IMR-90 (cell line): ENCODE data around the gene DLX3. TPM values are rescaled to one million over a fixed set of nuclear protein-coding genes. Genes with fewer than 3 reads are reported as not detected.

Experiments used
- ATAC-seq: fragments of 200-7000 bp; cut with Tn5 transposase; 2 replicates; pipeline ENCODE4 v1.9.1; 2020; ENCODE audit warnings: low read depth, mild to moderate bottlenecking, moderate library complexity
- BruUV-seq: library from RNA; stranded (reverse); fragments of 400-500 nt; replicated peaks from 2 replicates; lab custom pipeline; 2021; lab: Mats Ljungman, UMichigan
- CTCF ChIA-PET: fragments of 300-600 bp; formaldehyde crosslinking; extraction: SDS; loops from one replicate; lab custom pipeline; 2021; ENCODE audit warnings: antibody characterized with exemption; lab: Yijun Ruan, JAX
- POLR2A ChIA-PET: fragments of 300-600 bp; sonication (Branson Sonifier 250); formaldehyde crosslinking; loops from one replicate; lab custom pipeline; 2022; ENCODE audit warnings: antibody characterized with exemption; ENCODE audit not compliant: unreplicated experiment; lab: Charles Lee
- DNase-seq: peaks from one replicate; pipeline ENCODE4 v3.0.0; 2013
- H2AFZ ChIP-seq: replicated peaks from 2 replicates; pipeline ENCODE3; 2013; ENCODE audit warnings: low read length, mild to moderate bottlenecking; ENCODE audit not compliant: poor library complexity
- H2AK5ac ChIP-seq: 2 replicates; pipeline ENCODE4 v1.6.1; 2013; ENCODE audit warnings: low read depth, low read length, inconsistent platforms
- H2AK9ac ChIP-seq: replicated peaks from 2 replicates; pipeline ENCODE3; 2013; ENCODE audit warnings: mild to moderate bottlenecking, low read depth, low read length, moderate library complexity; ENCODE audit not compliant: poor library complexity
- H2BK120ac ChIP-seq: 2 replicates; pipeline ENCODE4 v1.6.1; 2013; ENCODE audit warnings: low read depth, low read length, inconsistent platforms
- H2BK15ac ChIP-seq: 3 replicates; pipeline ENCODE4 v1.6.1; 2013; ENCODE audit warnings: low read depth, low read length, inconsistent platforms
- H2BK20ac ChIP-seq: 2 replicates; pipeline ENCODE4 v1.6.1; 2013; ENCODE audit warnings: low read depth, mild to moderate bottlenecking, inconsistent platforms, low read length, moderate library complexity
- H2BK5ac ChIP-seq: 2 replicates; pipeline ENCODE4 v1.6.1; 2013; ENCODE audit warnings: mild to moderate bottlenecking, low read depth, low read length, inconsistent platforms; ENCODE audit not compliant: poor library complexity, severe bottlenecking
- H3K14ac ChIP-seq: replicated peaks from 2 replicates; pipeline ENCODE4 v1.6.1; 2013; ENCODE audit warnings: low read depth, low read length, inconsistent platforms
- H3K18ac ChIP-seq: 2 replicates; pipeline ENCODE4 v1.6.1; 2013; ENCODE audit warnings: low read depth, low read length, control low read depth
- H3K23ac ChIP-seq: 2 replicates; pipeline ENCODE4 v1.6.1; 2013; ENCODE audit warnings: low read depth, low read length, inconsistent platforms
- H3K27ac ChIP-seq: 2 replicates; pipeline ENCODE4 v1.5.1; 2013; ENCODE audit warnings: mild to moderate bottlenecking, control low read depth, low read length; ENCODE audit not compliant: insufficient read depth
- H3K27me3 ChIP-seq: 2 replicates; pipeline ENCODE4 v1.6.1; 2013; ENCODE audit warnings: low read length; ENCODE audit not compliant: control insufficient read depth, insufficient read depth
- H3K36me3 ChIP-seq: 2 replicates; pipeline ENCODE4 v1.6.1; 2013; ENCODE audit warnings: low read length, mixed read lengths; ENCODE audit not compliant: control insufficient read depth, insufficient read depth
- H3K4ac ChIP-seq: 2 replicates; pipeline ENCODE4 v1.6.1; 2013; ENCODE audit warnings: low read depth, low read length, inconsistent platforms
- H3K4me1 ChIP-seq: 2 replicates; pipeline ENCODE4 v1.6.1; 2013; ENCODE audit warnings: low read length, mixed read lengths; ENCODE audit not compliant: control insufficient read depth, insufficient read depth
- H3K4me2 ChIP-seq: 2 replicates; pipeline ENCODE4 v1.6.1; 2013; ENCODE audit warnings: low read depth, mild to moderate bottlenecking, control low read depth, low read length, moderate library complexity
- H3K4me3 ChIP-seq: 2 replicates; pipeline ENCODE4 v1.5.1; 2013; ENCODE audit warnings: low read depth, mild to moderate bottlenecking, control low read depth, low read length, moderate library complexity; ENCODE audit not compliant: insufficient read depth
- H3K56ac ChIP-seq: 2 replicates; pipeline ENCODE4 v1.6.1; 2013; ENCODE audit warnings: low read length, inconsistent platforms; ENCODE audit not compliant: insufficient read depth; ENCODE audit errors: extremely low read depth
- H3K79me1 ChIP-seq, 2 experiments: 2 replicates each; pipeline ENCODE4 v1.6.1; 2013; ENCODE audit warnings: low read length in 2 of 2, inconsistent platforms in 1 of 2, low read depth in 1 of 2
- H3K9ac ChIP-seq: 2 replicates; pipeline ENCODE4 v1.6.1; 2013; ENCODE audit warnings: low read depth, low read length, control low read depth
- H3K9me1 ChIP-seq: 2 replicates; pipeline ENCODE4 v1.6.1; 2013; ENCODE audit warnings: low read length, inconsistent platforms; ENCODE audit not compliant: insufficient read depth
- H3K9me3 ChIP-seq: 2 replicates; pipeline ENCODE4 v1.6.1; 2013; ENCODE audit warnings: low read length; ENCODE audit not compliant: control insufficient read depth, insufficient read depth
- H4K20me1 ChIP-seq: 2 replicates; pipeline ENCODE4 v1.6.1; 2013; ENCODE audit warnings: low read length, inconsistent platforms; ENCODE audit not compliant: insufficient read depth
- H4K5ac ChIP-seq: 2 replicates; pipeline ENCODE4 v1.6.1; 2013; ENCODE audit warnings: mild to moderate bottlenecking, low read depth, low read length, control low read depth
- H4K8ac ChIP-seq, 2 experiments: 2 replicates each; pipeline ENCODE4 v1.6.1; 2013; ENCODE audit warnings: low read depth in 2 of 2, low read length in 2 of 2, control low read depth in 1 of 2, inconsistent platforms in 1 of 2
- H4K91ac ChIP-seq: 2 replicates; pipeline ENCODE4 v1.6.1; 2013; ENCODE audit warnings: low read depth, low read length, inconsistent platforms; ENCODE audit not compliant: insufficient read depth
- BHLHE40 ChIP-seq: fragments of 150-350 bp; IDR thresholded peaks from 2 replicates; pipeline ENCODE4 v1.6.1; 2016; ENCODE audit warnings: mild to moderate bottlenecking, low read depth, low read length
- CEBPB ChIP-seq: IDR thresholded peaks from 2 replicates; pipeline ENCODE4 v1.6.1; 2012; ENCODE audit warnings: low read depth, low read length, improper control_type of control experiment
- FOS ChIP-seq: fragments of 150-350 bp; IDR thresholded peaks from 2 replicates; pipeline ENCODE4 v1.6.1; 2016; ENCODE audit warnings: low read depth, low read length
- MAFK ChIP-seq: IDR thresholded peaks from 2 replicates; pipeline ENCODE4 v1.6.1; 2012; ENCODE audit warnings: low read depth, low read length, improper control_type of control experiment
- RCOR1 ChIP-seq: IDR thresholded peaks from 2 replicates; pipeline ENCODE4 v1.6.1; 2012; ENCODE audit warnings: mild to moderate bottlenecking, low read length, improper control_type of control experiment; ENCODE audit not compliant: insufficient replicate concordance
- WGBS, 2 experiments: methylation state at CpG; one replicate each; pipeline versions ENCODE4 v1.1.5 to v1.1.7; 2013; ENCODE audit warnings: missing lambda C conversion rate in 2 of 2; ENCODE audit not compliant: insufficient read length in 1 of 2; ENCODE audit errors: extremely low coverage in 2 of 2; 5-methylcytosine and 5-hydroxymethylcytosine counted together
- dilution Hi-C: fragments of 300-500 bp; cut with HindIII; formaldehyde crosslinking; loops from one replicate; pipeline ENCODE4 v1.14.3; 2018; ENCODE audit warnings: low sequenced_read_pairs; ENCODE audit not compliant: unreplicated experiment
- in situ Hi-C: fragments of 300-500 bp; cut with MboI; formaldehyde crosslinking; loops from 3 replicates; pipeline ENCODE4 v1.14.3; 2019; ENCODE audit warnings: low sequenced_read_pairs, inconsistent platforms, mixed read lengths
- intact Hi-C: fragments of 100-400 bp; cut with micrococcal nuclease; formaldehyde crosslinking; loops from 2 replicates; pipeline ENCODE4 v1.10.0; 2022
- polyA plus RNA-seq, 3 experiments: library from polyadenylated mRNA; depleted of rRNA; stranded (reverse); fragments of >200 nt; gene quantifications; 2 replicates each; pipeline ENCODE4 v1.2.3, GENCODE V29; 2012; ENCODE audit warnings: low replicate concordance in 1 of 3
- total RNA-seq: library from RNA; depleted of rRNA; stranded (reverse); fragments of >200 nt; gene quantifications from 2 replicates; pipeline ENCODE4 v1.2.3, GENCODE V29; 2012
- TF ChIP-seq, protein P1 (sequence below): fragments of 150-350 bp; IDR thresholded peaks from 2 replicates; pipeline ENCODE4 v1.6.1; 2016; ENCODE audit warnings: low read depth, mild to moderate bottlenecking, low read length, moderate library complexity, borderline replicate concordance
- TF ChIP-seq, protein P2 (sequence below): fragments of 150-350 bp; IDR thresholded peaks from 2 replicates; pipeline ENCODE4 v1.6.1; 2017; ENCODE audit warnings: mild to moderate bottlenecking, antibody characterized with exemption, low read length, low read depth

Gene DLX3
- total and polyA plus RNA-seq, 2 of the 4 experiments (the other 2 are of a cell fraction): not detected

DNA sequence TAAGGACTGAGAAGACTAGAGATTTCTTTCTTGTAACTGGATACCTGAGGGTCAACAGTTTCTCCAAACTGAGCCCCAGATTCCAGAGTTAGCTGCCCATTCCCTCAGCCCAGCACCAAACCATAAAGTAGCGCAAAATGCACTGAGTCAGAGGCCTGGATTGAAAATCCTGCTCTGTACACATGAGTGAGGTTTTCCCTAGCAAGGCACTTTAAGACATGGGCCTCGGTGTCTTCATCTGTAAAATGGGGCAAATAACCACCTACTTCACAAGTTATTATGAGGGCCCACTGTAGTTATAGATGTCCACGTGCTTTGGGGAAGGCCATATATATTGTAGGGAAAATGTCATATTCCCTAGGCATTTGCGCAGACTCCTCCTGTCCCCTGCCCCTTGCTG lies 36.3 kb downstream of the DLX3 start:
- dilution Hi-C loops (no loop called here), intact Hi-C loops (no loop called here), in situ Hi-C loops (no loop called here)
- Histone ChIP-seq H3K18ac (no peak overlapping the region), H2AK5ac (no peak overlapping the region), H3K4me3 (no peak overlapping the region), H3K36me3 (no peaks in the 10 kb centered on the region), H3K4me1 (no peaks in the 10 kb centered on the region), H3K9me3 (peaks cover 4% of the 10 kb centered on the region), H2BK20ac (no peak overlapping the region), H3K9me1 (0 out of 2 replicates have a peak, but pooled peaks cover 3% of the 10 kb centered on the region), H2BK120ac (no peak overlapping the region), H4K5ac (no peak overlapping the region), H3K27me3 (peaks cover 55% of the 10 kb centered on the region), H2BK15ac (no peak overlapping the region), H3K79me1 (no peaks in the 10 kb centered on the region), H2BK5ac (no peak overlapping the region), H4K8ac (no peak overlapping the region), H3K4me2 (no peak overlapping the region), H4K91ac (no peak overlapping the region), H3K27ac (no peak overlapping the region), H3K9ac (no peak overlapping the region), H3K4ac (no peak overlapping the region), H2AFZ (no peak overlapping the region), H2AK9ac (no peak overlapping the region), H3K14ac (no peak overlapping the region), H3K23ac (no peak overlapping the region), H3K56ac (no peak overlapping the region), H4K20me1 (peaks cover 5% of the 10 kb centered on the region; the same call in 1 of the 2 replicates)
- TF ChIP-seq CEBPB (no peak), BHLHE40 (no peak), MAFK (no peak), FOS (no peak), RCOR1 (no peak)
- TF ChIP-seq, protein P1, sequence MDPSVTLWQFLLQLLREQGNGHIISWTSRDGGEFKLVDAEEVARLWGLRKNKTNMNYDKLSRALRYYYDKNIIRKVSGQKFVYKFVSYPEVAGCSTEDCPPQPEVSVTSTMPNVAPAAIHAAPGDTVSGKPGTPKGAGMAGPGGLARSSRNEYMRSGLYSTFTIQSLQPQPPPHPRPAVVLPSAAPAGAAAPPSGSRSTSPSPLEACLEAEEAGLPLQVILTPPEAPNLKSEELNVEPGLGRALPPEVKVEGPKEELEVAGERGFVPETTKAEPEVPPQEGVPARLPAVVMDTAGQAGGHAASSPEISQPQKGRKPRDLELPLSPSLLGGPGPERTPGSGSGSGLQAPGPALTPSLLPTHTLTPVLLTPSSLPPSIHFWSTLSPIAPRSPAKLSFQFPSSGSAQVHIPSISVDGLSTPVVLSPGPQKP: no peak
- TF ChIP-seq, protein P2, sequence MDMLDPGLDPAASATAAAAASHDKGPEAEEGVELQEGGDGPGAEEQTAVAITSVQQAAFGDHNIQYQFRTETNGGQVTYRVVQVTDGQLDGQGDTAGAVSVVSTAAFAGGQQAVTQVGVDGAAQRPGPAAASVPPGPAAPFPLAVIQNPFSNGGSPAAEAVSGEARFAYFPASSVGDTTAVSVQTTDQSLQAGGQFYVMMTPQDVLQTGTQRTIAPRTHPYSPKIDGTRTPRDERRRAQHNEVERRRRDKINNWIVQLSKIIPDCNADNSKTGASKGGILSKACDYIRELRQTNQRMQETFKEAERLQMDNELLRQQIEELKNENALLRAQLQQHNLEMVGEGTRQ: no peak
- DNase-seq (no peak), ATAC-seq (no peak)
- POLR2A ChIA-PET: no interaction called here
- WGBS, 2 experiments: no CpG with 5 or more reads among the region's 4 CpGs
- BruUV-seq: no TSS peak
- CTCF ChIA-PET: no interaction called here
